Measurements from ENCODE around the gene CDH4. TPM values are rescaled to one million over a fixed set of nuclear protein-coding genes. Genes with fewer than 3 reads are reported as not detected.

The CDH4 gene
- total and polyA plus RNA-seq, 2 of the 4 experiments (the other 2 are of a cell fraction), result 1.6 to 3.5 TPM

DNA sequence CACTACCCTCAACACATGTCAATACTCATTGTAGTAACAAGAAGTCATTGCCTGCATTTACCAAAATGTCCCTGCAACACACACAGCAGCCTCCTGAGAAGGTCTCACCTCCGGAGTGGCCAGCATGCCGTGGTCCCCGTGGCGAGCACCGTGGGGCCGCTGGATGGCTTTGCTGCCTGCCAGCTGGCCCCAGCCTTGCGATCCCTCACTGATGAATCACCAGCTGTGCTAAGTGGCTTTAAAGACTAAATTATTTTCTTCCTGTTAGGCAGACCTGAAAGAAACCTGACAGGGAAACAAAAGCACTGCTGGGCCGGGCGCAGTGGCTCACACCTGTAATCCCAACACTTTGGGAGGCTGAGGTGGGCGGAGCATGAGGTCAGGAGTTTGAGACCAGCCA is 306.7 kb downstream of the CDH4 start:
- no TSS peak for BruUV-seq (replicated peaks)
- TF ChIP-seq RAD21 (IDR thresholded peaks at IDR 0.05; ENCODE audit: low read length) (no peak), CHD1 (IDR thresholded peaks at IDR 0.05; ENCODE audit: low read depth, low read length) (no peak), MAFK (IDR thresholded peaks at IDR 0.05; ENCODE audit: low read depth, low read length) (no peak), RFX5 (IDR thresholded peaks at IDR 0.05; ENCODE audit: low read depth, low read length) (no peak), POLR2A (IDR thresholded peaks at IDR 0.05; ENCODE audit: low read depth, low read length) (no peak), SMC3 (IDR thresholded peaks at IDR 0.05; ENCODE audit: low read depth, low read length) (no peak), MXI1 (IDR thresholded peaks at IDR 0.05; ENCODE audit: borderline replicate concordance, low read depth, low read length) (no peak), CEBPB (IDR thresholded peaks at IDR 0.05; ENCODE audit: low read depth, low read length) (no peak), MAZ (IDR thresholded peaks at IDR 0.05; ENCODE audit: borderline replicate concordance, low read depth, low read length) (no peak), BHLHE40 (IDR thresholded peaks at IDR 0.05; ENCODE audit: low read depth, low read length) (no peak), NFE2L2 (IDR thresholded peaks at IDR 0.05; ENCODE audit: low read depth, low read length) (no peak), ELK1 (IDR thresholded peaks at IDR 0.05; ENCODE audit: borderline replicate concordance, low read depth, low read length) (no peak), CTCF (conservative IDR thresholded peaks at IDR 0.05; ENCODE audit: low read depth, low read length) (no peak), RCOR1 (IDR thresholded peaks at IDR 0.05; ENCODE audit: insufficient replicate concordance, low read length) (no peak), FOS (IDR thresholded peaks at IDR 0.05; ENCODE audit: low read depth, low read length) (no peak)
- TF ChIP-seq, protein P1, sequence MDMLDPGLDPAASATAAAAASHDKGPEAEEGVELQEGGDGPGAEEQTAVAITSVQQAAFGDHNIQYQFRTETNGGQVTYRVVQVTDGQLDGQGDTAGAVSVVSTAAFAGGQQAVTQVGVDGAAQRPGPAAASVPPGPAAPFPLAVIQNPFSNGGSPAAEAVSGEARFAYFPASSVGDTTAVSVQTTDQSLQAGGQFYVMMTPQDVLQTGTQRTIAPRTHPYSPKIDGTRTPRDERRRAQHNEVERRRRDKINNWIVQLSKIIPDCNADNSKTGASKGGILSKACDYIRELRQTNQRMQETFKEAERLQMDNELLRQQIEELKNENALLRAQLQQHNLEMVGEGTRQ (IDR thresholded peaks at IDR 0.05; ENCODE audit: low read depth, low read length), result no peak
- Histone ChIP-seq H3K79me1 (ENCODE audit: low read depth in 1 of 2, low read length in 2 of 2) (peaks cover 0 to 4% of the 10 kb centered on the region in 2 experiments; a peak in 2 of 4 replicates), H3K4me2 (ENCODE audit: low read depth, low read length) (no peak overlapping the region), H3K4ac (ENCODE audit: low read depth, low read length) (peak overlapping the region; percentile 29; the same call in 1 of the 2 replicates), H2AK9ac (replicated peaks; ENCODE audit: low read depth, low read length, poor library complexity) (no peak overlapping the region), H3K4me1 (ENCODE audit: control insufficient read depth, insufficient read depth, low read length) (peaks cover 10% of the 10 kb centered on the region), H2BK20ac (ENCODE audit: low read depth, low read length) (no peak overlapping the region), H2BK5ac (ENCODE audit: low read depth, low read length, poor library complexity, severe bottlenecking) (no peak overlapping the region), H3K27ac (ENCODE audit: insufficient read depth, low read length) (no peak overlapping the region), H2BK15ac (ENCODE audit: low read depth, low read length) (no peak overlapping the region), H4K5ac (ENCODE audit: low read depth, low read length) (no peak overlapping the region), H2AFZ (replicated peaks; ENCODE audit: low read length, poor library complexity) (peak overlapping the region; percentile 34), H3K9ac (ENCODE audit: low read depth, low read length) (no peak overlapping the region), H3K9me3 (ENCODE audit: control insufficient read depth, insufficient read depth, low read length) (no peaks in the 10 kb centered on the region), H4K91ac (ENCODE audit: insufficient read depth, low read depth, low read length) (peak overlapping the region; percentile 9; the same call in 1 of the 2 replicates), H3K9me1 (ENCODE audit: insufficient read depth, low read length) (peaks cover 6% of the 10 kb centered on the region), H3K14ac (replicated peaks; ENCODE audit: low read depth, low read length) (no peak overlapping the region), H2AK5ac (ENCODE audit: low read depth, low read length) (no peak overlapping the region), H3K56ac (ENCODE audit: extremely low read depth, insufficient read depth, low read length) (no peak overlapping the region), H3K23ac (ENCODE audit: low read depth, low read length) (no peak overlapping the region), H3K18ac (ENCODE audit: low read depth, low read length) (no peak overlapping the region), H3K27me3 (ENCODE audit: control insufficient read depth, insufficient read depth, low read length) (no peaks in the 10 kb centered on the region), H2BK120ac (ENCODE audit: low read depth, low read length) (no peak overlapping the region; the same call in 1 of the 2 replicates), H3K4me3 (ENCODE audit: insufficient read depth, low read depth, low read length) (no peak overlapping the region), H4K8ac (ENCODE audit: low read depth in 2 of 2, low read length in 2 of 2) (no peak overlapping the region), H4K20me1 (ENCODE audit: insufficient read depth, low read length) (peaks cover 2% of the 10 kb centered on the region; the same call in 1 of the 2 replicates), H3K36me3 (ENCODE audit: control insufficient read depth, insufficient read depth, low read length) (no peaks in the 10 kb centered on the region)
- ChIA-PET CTCF (no interaction called here), POLR2A (ENCODE audit: unreplicated experiment) (no interaction called here)
- in situ Hi-C loops (cut with MboI; ENCODE audit: low sequenced_read_pairs) (no loop called here), intact Hi-C loops (cut with micrococcal nuclease) (no loop called here), dilution Hi-C loops (cut with HindIII; ENCODE audit: low sequenced_read_pairs, unreplicated experiment) (no loop called here)
- DNase-seq (peak; percentile 49), ATAC-seq (ENCODE audit: low read depth) (no peak)
- 73% methylated on average over 3 of the region's 10 CpGs; no CpG with 5 or more reads in 1 of the 2 experiments for WGBS, 2 experiments (ENCODE audit: extremely low coverage in 2 of 2, insufficient read length in 1 of 2)

All from IMR-90 (cell line).